NCI-H748 treated with DMSO at 0.1 percent for 48 hours (cell line): ENCODE results near the gene TWSG1.
"Not testable (repeated sequence)": the region's sequence is repeated elsewhere in the genome, so short reads cannot be mapped to it uniquely, and the experiment has no call there.

Experiments
- DNase-seq: peaks from one replicate; lab custom pipeline; 2025; lab: John Stamatoyannopoulos, UW

TWSG1 gene

GRCh38 chr18:9392726-9393125 lies 58.2 kb downstream of the TWSG1 start:
- no peak for DNase-seq

DNA sequence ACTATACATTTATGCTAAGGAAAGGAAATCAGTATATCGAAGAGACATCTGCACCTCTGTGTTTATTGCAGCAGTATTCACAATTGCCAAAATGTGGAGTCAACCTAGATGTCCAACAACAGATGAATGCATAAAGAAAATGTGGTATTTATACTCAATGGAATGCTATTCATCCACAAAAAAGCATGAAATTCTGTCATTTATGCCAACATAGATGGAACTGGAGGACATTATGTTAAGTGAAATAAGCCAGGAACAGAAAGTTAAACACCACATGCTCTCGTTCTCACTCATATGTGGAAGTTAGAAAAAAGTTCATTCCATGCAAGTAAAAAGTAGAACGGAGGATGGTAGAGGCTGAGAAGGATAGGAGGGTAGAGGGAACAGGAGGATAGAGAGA lies 59.5 kb downstream of the TWSG1 start:
- DNase-seq = no peak

DNA sequence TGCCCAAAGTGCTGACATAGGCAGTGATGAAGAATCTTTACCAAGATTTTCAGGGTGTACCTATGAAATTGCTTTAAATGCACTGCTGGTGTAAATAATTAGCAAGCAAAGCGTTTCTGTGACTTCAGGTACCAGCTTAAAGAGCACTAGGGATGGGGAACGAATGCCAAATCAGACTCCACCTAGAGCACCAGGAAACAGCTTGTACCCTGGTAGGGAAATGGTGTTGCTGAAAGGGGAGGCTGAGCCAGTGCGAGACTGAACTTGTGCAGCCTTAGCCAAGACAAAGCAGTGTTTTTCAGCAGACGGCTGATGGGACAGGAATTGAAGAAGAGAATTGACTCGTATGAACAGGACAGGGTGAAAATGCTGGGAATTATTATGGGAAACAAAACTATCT lies 65.6 kb downstream of the TWSG1 start:
- no peak for DNase-seq

DNA sequence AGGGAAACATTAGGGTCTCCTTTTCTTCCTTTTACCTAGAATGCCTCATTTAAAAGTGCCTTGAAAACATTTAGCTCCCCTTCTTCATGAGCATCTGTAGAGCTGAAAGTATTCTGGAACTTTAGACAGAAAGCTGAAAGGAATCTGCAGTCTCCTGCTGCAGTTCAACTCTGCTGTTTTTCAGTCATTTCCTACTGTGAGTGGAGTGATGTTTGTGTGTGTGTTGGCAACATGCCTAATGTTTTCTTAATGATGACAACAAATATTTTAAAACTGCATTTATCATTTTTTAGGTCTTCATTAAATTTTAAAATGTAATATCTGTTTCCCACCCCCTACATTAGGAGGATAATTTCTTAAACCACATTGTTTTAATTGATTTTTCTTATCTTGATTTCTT lies 66.6 kb downstream of the TWSG1 start:
- no peak for DNase-seq

DNA sequence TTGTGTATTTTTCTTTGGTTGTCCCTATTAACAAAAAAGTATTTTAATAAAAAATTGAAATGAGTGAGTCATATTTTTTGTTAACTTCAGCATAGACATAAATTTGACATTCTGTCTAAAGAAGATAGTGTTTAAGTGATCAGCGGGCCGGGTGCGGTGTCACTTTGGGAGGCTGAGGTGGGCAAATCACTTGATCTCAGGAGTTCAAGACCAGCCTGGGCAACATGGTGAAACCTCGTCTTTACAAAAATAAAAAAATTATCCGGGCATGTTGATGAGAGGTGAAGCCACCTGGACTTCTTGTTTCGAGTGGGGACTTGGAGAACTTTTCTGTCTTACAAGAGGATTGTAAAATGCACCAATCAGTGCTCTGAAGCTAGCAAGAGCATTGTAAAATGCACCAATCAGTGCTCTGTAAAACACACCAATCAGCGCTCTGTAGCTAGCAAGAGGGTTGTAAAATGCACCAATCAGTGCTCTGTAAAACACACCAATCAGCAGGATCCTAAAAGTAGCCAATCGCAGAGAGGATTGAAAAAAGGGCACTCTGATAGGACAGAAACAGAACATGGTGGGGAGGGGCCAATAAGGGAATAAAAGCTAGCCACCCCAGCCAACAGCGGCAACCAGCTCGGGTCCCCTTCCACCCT lies 67.9 kb downstream of the TWSG1 start:
- DNase-seq = not testable (repeated sequence)

DNA sequence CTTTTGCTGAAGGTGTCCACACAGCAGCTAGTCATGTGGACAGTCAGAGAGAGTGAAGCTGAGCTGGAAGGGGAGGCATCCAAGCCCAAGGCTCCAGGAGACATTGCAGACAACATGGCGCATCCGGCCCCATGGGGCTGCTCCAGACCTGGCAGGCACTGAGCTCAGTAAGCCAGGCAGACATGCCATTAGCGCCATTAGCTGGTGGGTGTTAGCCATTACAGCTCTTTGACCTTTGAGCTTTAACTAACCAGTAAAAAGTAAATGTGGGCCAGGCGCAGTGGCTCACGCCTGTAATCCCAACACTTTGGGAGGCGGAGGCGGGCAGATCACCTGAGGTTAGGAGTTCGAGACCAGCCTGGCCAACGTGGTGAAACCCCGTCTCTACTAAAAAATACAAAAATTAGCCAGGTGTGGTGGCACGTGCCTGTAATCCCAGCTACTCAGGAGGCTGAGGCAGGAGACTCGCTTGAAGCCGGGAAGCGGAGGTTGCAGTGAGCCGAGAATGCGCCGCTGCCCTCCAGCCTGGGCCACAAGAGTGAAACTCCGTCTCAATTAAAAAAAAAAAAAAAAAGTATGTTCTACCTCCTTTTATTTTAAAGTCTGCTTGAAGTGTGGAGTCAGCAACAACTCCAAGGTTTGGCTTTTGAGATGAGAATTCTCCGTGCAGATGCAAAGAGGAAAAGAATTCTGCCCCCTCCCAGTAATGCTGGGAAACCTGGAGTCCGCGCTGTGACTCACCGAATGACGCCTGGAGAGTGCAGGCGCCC lies 69.4 kb downstream of the TWSG1 start:
- DNase-seq = no peak

- no peak for DNase-seq
Observed at GRCh38 chr18:9404565-9405060, 70.0 kb downstream of the TWSG1 start.

DNA sequence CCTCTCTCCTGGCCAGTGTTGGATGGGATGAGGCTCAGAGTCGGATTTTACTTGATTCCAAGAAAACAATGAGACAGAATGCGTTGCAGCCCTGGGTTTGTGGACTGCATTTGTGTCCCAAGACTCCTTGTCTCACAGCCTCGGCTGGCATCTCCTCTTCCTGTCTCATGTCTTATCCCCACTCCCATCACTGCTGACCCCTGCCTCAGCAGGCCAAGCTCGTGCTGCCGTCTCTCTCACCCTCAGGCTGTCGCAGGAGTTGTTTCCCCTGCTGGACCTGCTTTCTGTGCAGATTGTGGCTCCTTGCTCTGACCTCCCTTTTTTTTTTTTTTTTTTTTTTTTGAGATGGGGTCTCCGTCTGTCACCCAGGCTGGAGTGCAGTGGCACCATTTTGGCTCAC lies 70.6 kb downstream of the TWSG1 start:
- DNase-seq = no peak

DNA sequence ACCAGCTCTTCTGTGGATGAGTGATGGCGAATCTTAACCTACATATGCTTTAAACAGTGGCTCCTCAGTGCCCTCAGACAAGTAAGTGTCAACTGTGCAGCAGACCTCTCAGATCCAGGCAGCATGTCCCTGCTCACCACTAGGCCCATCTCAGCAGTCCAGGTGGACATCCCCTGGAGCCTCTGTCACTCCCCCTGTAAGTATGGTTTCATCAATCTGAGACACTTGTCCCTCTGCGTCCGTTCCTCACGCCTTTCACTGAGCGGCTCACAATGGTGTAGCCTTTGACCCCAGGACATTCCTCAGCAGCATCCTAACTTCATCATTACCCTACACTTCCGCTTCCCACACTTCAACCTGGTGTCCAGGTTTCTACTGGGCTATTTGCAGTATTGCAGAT lies 71.4 kb downstream of the TWSG1 start:
- DNase-seq = no peak

DNA sequence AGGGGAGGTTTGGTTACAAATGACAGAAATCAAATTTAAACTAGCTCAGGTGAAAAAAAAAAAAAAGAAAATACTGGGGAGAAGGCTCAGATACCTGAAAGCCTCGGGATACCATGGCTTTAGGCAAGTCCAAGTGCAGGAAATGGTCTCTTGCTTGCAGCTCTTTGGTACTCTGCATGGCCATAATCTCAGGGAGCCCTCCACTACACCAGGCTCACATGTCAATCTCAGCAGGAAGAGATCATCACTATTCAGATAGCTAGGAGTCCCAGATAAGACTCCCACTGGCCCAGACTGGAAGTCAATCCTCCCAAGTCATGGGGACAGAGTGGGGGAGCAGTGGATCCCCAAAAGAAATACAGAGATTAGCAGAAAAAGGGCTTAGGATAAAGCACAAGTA lies 75.9 kb downstream of the TWSG1 start:
- DNase-seq = no peak

DNA sequence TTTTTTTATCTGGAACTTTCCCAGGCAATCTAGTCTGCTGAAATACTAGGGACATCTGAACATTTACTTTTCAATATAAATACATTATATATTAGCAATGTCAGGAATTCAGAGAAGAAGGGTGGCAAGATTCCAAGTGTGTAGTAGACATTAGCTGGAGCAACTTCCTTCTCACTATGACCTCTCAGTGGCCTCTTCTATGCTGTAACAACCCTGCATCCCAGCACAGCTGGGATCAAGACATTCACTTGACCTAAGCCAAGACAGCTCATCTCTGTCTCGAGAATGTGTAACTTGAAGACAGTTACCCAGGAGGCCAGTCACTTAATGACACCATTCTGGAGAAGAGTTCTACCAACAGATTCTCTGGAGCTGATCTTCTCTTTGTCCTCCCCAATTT lies 79.0 kb downstream of the TWSG1 start:
- DNase-seq = no peak

- no peak for DNase-seq
Observed at GRCh38 chr18:9416563-9417072, 82.0 kb downstream of the TWSG1 start.

DNA sequence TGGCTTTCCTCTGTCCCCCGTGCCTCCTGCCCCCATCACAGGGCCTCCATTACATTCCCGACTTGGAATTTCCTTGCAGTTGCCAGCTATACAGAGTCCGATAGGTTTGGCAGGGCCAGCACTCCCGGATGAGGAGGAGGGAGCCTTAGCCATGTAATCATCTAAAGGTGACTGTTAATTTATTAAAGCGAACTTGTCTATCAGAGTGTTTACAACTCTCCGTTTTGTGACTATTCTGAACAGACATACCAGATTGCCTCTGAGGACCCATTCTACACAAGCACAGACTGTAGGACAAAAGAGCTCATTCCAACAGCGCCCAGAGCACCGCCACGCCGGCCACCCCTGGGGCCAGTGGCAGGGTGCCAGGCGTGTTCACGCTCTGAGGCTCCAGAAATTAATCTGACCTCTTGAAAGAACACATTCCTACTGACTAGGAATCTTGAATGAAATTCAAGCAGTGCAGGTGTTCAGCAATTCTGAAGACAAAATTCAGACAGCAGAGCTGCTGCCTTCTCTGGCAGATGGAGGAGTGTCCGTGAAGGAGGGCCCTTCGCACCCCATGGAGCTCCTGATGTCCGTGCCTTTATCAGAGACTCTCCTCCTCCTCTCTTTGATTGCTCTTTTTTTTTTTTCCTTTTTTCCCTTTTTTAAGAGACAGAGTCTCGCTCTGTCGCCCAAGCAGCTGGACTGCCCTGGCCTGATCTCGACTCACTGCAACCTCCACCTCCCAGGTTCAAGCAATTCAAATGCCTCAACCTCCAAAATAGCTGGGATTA lies 82.7 kb downstream of the TWSG1 start:
- DNase-seq = no peak

- no peak for DNase-seq
Observed at GRCh38 chr18:9418047-9418690, 83.6 kb downstream of the TWSG1 start.

GRCh38 chr18:9419956-9420631 lies 85.5 kb downstream of the TWSG1 start:
- no peak for DNase-seq

DNA sequence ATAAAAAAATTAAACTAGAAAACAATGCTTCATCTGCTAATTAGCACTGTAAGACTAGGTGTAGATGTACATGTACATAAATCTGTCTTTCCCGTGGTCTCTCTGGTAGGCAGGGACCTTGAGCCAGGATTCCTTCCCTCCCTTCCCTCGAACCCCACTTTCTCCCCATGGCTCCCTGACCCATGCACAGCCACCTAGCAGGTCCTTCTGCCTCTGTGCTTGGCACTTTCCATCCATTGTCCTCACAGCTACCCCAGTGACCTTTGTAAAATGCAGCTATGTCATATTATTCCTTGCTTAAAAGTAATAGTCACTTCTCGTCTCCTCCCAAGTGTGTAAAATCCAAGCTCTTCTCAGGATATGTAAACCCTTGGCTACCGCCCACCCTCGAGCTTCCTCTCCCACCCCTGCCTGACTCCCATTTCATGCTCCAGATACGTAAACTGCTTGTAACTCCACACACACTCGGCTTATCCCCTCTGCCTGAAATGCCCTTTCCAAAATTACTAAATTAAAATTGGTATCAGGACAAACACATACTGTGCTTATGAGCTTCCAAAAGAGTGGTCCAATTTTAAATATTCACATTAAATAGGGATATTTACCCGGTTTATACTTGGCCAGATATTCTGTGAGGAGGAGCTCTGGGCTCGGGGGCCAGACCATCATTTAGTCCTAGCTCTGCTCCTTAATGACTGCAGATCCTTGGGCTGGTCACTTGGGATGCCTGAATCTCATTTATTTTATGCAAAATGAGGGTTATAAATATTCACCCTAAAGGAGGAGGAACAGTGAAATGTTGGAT lies 86.7 kb downstream of the TWSG1 start:
- DNase-seq = no peak

DNA sequence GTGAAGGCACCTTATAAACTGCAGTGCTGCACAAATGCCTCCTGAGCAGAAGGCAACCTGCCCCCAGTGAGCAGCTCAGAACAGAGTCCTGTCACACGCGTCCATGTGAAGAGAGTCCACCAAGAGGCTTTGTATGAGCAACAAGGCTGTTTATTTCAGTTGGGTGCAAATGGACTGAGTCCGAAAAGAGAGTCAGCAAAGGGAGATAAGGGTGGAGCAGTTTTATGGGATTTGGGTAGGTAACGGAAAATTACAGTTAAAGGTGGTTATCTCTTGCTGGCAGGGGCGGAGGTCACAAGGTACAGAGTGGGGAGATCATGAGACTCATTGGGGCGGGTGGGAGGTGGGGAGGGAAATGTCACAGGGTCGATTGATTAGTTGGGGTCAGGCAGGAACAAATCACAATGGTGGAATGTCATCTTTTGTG lies 87.3 kb downstream of the TWSG1 start:
- no peak for DNase-seq

- no peak for DNase-seq
Observed at GRCh38 chr18:9422816-9423519, 88.4 kb downstream of the TWSG1 start.

DNA sequence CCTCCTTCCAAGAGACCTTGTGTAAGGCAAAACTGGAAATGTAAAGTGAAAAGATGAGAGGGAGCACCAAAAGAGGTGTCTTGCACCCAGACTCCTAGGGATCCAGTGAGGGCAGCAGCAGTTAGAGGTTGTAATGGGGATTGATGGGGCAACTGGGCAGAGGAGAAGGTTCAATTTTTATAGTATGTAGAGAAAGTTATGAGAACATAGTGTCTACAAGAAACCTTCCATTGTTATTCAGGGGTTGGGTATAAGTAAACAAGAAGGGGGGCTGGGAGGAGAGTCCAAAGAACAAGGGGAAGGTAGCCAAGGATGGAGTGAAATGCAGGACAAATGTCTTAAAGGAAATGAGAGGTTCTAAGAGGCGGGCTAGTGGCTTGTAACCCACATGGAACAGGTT lies 89.1 kb downstream of the TWSG1 start:
- not testable (repeated sequence) for DNase-seq

DNA sequence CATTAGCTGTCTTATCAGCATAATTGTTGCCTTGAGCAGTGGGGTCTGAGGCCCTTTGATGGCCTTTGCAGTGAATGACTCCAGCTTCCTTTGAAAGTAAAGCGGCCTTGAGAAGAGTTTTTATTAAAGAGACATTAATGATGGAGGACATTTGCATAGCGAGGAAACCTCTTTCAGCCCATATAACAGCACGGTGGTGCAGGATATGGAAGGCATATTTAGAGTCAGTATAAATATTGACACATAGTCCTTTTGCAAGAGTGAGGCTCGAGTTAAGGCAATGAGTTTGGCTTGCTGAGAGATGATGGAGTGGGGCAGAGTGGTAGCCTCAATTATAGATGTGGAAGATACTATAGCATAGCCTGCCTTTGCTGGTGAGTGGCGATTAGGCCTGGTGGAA lies 89.7 kb downstream of the TWSG1 start:
- DNase-seq = not testable (repeated sequence)
